ENCODE data around the gene OS9. TPM values are rescaled to one million over a fixed set of nuclear protein-coding genes. Genes with fewer than 3 reads are reported as not detected.
A peak's percentile ranks its signal among the peaks of the same experiment; 100 is the strongest.

The OS9 gene
- total RNA-seq, 2 experiments from 2014 or later, result 53.7 to 59.8 TPM

DNA sequence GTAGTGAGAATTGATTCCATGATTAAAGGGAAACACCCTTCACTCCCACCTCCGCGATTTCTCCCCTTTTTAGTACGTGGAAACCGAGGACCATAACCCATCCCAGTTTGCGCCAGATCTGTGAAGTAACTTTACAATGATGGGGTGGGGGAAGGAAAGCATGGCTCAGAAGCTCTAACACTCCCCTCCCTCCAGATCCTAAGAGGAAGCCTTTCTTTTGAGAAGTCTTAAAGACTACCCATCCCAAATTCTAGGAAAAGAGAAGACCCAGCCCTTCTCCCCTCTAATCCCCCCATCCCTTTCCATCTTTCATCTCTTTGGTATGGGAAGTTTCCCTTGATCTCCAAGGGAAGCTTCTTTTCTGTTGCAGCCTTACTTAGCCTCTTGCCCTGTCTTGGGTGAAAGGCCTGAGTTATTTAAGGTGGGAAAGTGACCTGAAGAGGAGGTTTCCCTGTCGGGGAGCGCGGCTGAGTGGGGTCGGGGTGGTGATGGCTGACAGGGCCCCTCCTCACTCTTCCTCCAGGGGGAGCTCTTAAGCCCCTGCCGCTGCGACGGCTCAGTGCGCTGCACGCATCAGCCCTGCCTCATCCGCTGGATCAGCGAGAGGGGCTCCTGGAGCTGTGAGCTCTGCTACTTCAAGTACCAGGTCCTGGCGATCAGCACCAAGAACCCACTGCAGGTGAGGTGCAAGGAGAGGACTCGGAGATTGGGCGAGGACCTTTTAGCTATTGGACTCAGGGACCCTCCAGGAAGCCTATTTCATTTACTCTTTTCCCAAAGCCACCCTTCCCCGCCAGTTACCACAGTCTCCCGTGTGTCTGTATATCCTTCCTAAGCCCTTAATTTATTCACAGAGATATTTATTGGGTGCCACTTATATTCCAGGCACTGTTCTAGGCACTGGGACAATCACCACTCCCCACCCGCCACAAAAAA lies 62.7 kb downstream of the OS9 start:
- peak overlapping the region; percentile 51 for H3K27ac Mint-ChIP-seq
- H3K4me3 Mint-ChIP-seq, result peak overlapping the region; percentile 87
- no peaks in the 10 kb centered on the region for H3K9me3 Mint-ChIP-seq
- peak; percentile 78 for DNase-seq
- H3K36me3 Mint-ChIP-seq, result peaks cover 25% of the 10 kb centered on the region
- no peaks in the 10 kb centered on the region for H3K27me3 Mint-ChIP-seq
- H3K4me1 Mint-ChIP-seq, result peaks cover 39% of the 10 kb centered on the region

DNA sequence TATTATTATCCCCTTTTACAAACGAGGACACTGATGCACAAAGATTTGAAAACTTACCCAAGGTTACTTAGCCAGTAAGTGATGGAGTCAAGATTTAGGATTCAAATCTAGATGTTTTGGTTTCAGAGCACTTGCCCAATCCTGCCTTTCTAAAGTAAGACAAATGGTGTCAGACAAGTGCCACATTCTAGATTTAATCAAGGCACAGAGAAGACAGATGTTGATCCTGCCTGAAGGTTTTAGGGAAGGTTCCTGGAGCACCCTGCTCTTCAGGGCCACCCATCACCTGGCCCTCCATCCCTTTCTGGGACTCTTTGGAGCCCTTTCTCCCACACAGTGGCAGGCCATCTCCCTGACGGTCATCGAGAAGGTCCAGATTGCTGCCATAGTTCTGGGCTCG lies 63.8 kb downstream of the OS9 start:
- H3K9me3 Mint-ChIP-seq, result no peaks in the 10 kb centered on the region
- peaks cover 21% of the 10 kb centered on the region for H3K36me3 Mint-ChIP-seq
- DNase-seq, result no peak
- H3K27ac Mint-ChIP-seq, result no peak overlapping the region
- no peaks in the 10 kb centered on the region for H3K27me3 Mint-ChIP-seq
- peaks cover 39% of the 10 kb centered on the region for H3K4me1 Mint-ChIP-seq
- no peak overlapping the region for H3K4me3 Mint-ChIP-seq

DNA sequence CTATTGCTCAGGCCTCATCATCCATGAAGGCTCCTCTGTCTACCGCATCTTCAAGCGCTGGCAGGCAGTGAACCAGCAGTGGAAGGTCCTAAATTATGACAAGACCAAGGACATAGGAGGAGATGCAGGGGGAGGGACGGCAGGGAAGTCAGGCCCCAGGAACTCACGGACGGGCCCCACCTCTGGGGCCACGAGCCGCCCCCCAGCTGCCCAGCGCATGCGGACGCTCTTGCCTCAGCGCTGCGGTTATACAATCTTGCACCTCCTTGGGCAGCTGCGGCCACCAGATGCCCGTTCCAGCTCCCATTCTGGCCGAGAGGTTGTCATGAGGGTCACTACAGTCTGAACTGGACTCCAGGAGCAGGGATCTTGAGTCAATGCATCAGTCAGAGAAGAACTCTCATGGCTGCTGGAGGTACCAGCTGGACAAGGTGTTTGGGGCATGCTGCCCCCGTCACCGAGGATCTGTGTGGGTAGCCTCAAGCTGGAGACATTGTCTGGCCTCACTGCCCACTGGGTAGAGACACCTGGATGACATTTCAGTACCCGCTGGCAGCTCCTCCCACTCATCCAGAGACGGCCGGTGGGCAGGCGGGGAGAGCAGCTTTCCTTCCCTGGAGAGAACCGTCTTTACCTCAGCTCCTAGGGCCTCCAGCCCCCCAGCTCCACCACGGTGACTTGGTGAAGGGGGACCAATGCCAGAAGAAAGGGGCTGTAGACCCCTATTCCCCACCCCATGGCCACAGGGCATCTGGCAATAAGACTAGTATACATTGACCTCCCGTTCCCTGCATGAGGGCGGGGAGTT lies 64.8 kb downstream of the OS9 start:
- Mint-ChIP-seq H3K9me3 (no peaks in the 10 kb centered on the region), H3K27me3 (no peaks in the 10 kb centered on the region), H3K27ac (no peak overlapping the region), H3K4me1 (peaks cover 39% of the 10 kb centered on the region), H3K4me3 (no peak overlapping the region), H3K36me3 (peaks cover 29% of the 10 kb centered on the region)
- DNase-seq, result no peak

DNA sequence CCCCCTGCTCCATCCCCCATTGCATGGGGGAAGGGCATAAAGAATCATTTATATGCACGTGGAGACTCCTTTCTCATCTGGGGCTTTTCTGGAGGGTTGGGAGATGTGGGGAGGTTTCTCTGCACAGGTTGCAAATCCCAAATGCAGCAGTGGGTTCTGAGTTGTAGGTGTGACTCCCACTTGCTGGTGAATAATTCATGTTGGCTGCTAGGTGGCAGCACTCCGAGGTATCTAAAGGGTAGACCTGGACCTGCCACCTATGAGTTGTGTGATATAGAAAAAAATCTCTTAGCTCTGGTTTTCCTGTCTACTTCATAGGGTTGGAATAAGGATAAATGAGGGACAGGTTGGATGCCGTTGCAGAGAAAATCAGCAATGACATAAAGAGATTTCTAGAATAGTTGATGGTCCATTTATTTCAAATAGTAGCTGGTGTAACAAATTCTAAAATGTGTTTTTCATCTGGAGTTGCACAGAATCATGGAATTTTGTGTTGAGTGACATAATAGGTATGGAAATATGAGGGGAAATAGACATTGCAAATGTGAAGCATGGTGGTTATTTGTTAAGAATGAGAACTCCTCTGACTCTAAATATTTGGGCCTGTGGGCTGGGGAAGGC lies 65.5 kb downstream of the OS9 start:
- Mint-ChIP-seq H3K4me1 (peaks cover 37% of the 10 kb centered on the region), H3K4me3 (no peak overlapping the region), H3K27me3 (no peaks in the 10 kb centered on the region), H3K27ac (no peak overlapping the region), H3K9me3 (no peaks in the 10 kb centered on the region), H3K36me3 (peaks cover 34% of the 10 kb centered on the region)
- peak; percentile 39 for DNase-seq

DNA sequence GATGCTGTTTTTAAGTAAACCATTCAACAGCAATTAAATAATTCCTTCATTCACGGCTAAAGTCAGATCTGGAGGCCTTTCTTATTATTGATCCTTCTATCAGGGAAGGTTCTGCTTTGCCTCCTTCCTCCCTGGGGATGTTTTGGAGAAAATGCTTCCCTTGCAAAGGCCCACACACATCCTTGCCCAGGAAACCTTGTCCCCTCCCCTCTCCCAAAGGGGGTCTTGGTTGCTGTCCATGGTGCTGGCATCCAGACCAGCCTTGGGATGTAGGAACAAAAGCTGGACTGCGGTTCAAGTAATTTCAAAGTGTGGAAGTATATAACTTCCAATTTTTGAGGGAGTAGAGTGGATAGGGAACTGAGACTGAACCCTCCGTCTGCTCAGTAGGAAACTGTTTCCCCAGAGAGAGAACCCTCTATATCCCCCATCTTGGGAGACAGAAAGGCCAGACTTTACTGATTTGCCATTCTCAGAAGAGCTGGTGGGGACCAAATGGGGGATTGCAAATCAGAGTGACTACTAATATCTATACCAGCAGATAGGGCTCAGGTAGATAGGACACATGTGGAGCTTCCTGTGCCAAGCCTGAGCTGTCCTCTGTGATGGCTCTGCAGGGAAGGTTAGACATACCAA lies 66.5 kb downstream of the OS9 start:
- H3K4me1 Mint-ChIP-seq, result peaks cover 40% of the 10 kb centered on the region
- no peaks in the 10 kb centered on the region for H3K27me3 Mint-ChIP-seq
- peaks cover 38% of the 10 kb centered on the region for H3K36me3 Mint-ChIP-seq
- H3K4me3 Mint-ChIP-seq, result no peak overlapping the region
- no peak overlapping the region for H3K27ac Mint-ChIP-seq
- DNase-seq, result no peak
- H3K9me3 Mint-ChIP-seq, result no peaks in the 10 kb centered on the region

DNA sequence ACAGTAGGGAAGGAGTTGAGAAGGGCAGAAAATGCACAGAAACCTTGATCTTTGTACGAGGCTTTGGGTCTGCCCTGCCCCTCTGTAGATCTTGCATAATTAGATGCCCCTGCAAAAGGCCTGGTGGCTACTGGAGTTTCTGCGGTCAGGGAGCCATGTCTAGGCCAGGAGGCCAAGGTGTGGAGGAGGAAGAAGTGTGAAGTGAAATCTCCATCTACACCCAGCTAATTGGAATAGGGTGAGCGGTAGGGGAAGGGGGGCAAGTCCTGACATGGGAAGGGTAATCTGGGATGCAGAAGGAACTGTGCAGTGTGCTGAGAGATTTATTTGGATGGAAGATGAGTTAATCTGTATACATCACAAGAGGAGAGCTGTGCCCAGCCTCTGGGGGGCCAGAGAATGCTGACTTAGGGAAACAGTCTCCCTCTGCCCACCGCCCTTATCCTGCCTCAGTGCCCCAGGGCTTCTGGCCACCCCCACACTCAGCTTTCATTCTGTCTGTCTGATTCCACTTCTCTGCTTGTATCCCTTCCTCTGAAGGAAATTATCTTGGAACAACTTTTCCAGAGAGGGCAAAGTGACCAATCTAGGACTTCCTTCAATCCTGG lies 67.6 kb downstream of the OS9 start:
- no peak overlapping the region for H3K4me3 Mint-ChIP-seq
- H3K4me1 Mint-ChIP-seq, result peaks cover 40% of the 10 kb centered on the region
- no peak for DNase-seq
- no peaks in the 10 kb centered on the region for H3K9me3 Mint-ChIP-seq
- H3K27me3 Mint-ChIP-seq, result no peaks in the 10 kb centered on the region
- peaks cover 38% of the 10 kb centered on the region for H3K36me3 Mint-ChIP-seq
- no peak overlapping the region for H3K27ac Mint-ChIP-seq

DNA sequence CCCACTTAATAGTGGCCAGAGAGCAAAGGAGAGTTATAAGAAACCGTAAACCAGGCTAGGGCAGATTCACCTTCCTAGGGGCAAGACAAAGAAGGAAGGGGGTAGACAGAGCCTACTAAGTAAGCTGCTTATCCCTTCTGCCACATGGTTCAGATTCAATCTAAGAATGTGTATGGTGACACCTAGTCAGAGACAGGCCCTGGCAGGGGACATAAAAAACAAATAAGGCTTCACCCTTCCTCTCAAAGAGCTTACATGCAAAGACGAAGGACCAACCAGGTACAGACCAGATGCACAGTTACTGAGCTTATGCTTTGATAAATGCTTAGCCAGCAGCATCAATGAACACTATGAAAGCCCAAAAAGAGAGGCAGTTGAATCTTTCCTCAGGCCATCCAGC lies 68.5 kb downstream of the OS9 start:
- Mint-ChIP-seq H3K9me3 (no peaks in the 10 kb centered on the region), H3K4me1 (peaks cover 43% of the 10 kb centered on the region), H3K27me3 (peaks cover 5% of the 10 kb centered on the region), H3K4me3 (no peak overlapping the region), H3K27ac (no peak overlapping the region), H3K36me3 (peaks cover 33% of the 10 kb centered on the region)
- no peak for DNase-seq

DNA sequence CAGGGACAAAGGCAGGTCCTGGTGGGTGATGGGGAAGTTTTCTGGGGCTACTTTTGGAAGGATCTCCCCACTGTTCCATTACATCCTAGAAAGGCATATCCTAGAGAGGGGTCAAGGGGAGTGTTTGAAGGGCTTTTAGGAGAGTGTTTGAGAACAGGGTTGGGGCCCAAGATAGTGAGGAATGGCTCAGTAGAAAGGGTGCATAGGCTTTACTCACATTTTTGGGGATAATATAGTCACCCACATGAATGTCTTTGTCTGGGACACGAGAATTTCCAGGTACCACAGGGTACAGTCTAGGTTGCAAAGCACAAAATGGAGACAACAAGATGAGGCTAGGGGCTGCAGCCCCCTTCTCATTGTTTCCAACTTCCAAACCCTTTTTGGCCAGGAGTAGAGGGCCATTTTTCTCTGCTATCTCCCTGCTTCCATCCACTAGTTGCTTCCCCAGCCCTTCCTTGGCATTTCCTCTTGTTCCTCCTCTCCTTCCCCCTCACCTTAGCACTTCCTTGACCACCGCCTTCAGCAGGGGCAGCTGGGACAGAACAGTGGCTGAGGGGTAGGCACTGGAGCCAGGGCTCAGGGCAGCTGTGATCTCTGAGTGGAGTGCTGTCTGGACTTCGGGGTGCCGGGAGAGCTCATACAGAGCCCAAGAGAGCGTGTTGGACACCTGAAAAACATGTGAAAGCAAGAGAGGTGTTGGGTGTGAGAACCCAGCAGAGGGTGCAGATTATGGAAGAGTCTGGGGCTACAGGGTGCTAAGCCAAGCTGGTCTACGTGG lies 70.1 kb downstream of the OS9 start:
- H3K27ac Mint-ChIP-seq, result peak overlapping the region; percentile 51
- DNase-seq, result no peak

DNA sequence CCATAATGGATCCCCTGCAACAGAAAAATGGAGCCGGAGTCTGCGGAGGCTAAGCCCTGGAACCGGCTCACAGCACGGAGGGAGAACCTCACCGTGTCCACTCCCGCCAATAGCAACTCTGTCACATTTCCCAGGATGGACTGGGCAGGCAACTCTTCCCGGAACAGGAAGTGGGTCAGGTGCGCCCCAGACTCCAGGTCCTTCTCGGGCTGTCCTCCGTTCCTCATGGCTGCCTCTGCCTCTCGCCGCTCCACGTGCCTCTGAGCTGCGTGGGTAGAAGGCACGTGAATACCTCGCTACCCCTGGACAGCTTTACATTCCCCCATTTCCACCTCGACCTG lies 70.7 kb downstream of the OS9 start:
- peak; percentile 29 for DNase-seq
- H3K4me1 Mint-ChIP-seq, result peaks cover 42% of the 10 kb centered on the region
- peak overlapping the region; percentile 89 for H3K4me3 Mint-ChIP-seq
- no peaks in the 10 kb centered on the region for H3K9me3 Mint-ChIP-seq
- peaks cover 5% of the 10 kb centered on the region for H3K27me3 Mint-ChIP-seq
- H3K36me3 Mint-ChIP-seq, result peaks cover 48% of the 10 kb centered on the region
- peak overlapping the region; percentile 79 for H3K27ac Mint-ChIP-seq

More for the DNA sequence above, 70.1 kb downstream of the OS9 start:
- no peaks in the 10 kb centered on the region for H3K9me3 Mint-ChIP-seq
- H3K27me3 Mint-ChIP-seq, result peaks cover 5% of the 10 kb centered on the region
- H3K4me3 Mint-ChIP-seq, result peak overlapping the region; percentile 89
- H3K4me1 Mint-ChIP-seq, result peaks cover 44% of the 10 kb centered on the region
- peaks cover 44% of the 10 kb centered on the region for H3K36me3 Mint-ChIP-seq

DNA sequence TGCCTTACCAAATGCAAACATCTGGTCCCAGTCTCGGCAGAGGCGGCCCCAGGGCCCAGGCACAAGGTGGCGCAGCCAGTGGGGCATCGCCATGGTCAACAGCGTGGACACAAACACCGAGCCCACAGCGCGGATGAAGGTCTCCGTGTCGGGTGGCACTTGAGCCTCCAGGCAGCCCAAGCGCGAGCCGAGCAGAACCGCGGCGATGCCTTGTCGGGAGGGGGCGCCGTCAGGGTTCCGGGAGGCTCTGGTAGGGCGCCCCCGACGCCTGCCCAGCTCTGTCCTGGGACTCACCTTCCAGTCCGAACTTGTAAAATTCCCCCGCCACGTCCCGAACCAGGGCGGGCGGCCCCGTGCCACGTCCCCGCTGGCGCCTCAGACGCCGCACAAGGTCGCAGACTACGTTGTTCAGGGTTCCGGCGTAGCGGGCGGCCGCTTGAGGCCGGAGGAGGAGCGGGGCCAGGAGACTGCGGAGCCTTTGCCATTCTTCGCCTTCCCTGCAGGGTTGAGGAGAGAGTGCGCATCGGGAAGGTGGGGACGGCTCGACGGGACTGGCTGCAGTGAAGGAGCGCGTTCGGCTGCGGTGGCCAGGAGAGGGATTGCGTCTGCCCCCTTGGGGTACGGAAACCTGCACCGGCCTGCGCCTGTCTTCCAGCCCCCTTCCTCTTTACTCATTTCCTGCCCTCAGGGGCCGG lies 71.2 kb downstream of the OS9 start:
- Mint-ChIP-seq H3K27ac (peak overlapping the region; percentile 79), H3K27me3 (peaks cover 5% of the 10 kb centered on the region), H3K4me1 (peaks cover 42% of the 10 kb centered on the region), H3K36me3 (peaks cover 50% of the 10 kb centered on the region), H3K9me3 (no peaks in the 10 kb centered on the region), H3K4me3 (peak overlapping the region; percentile 89)
- DNase-seq, result peak; percentile 66

DNA sequence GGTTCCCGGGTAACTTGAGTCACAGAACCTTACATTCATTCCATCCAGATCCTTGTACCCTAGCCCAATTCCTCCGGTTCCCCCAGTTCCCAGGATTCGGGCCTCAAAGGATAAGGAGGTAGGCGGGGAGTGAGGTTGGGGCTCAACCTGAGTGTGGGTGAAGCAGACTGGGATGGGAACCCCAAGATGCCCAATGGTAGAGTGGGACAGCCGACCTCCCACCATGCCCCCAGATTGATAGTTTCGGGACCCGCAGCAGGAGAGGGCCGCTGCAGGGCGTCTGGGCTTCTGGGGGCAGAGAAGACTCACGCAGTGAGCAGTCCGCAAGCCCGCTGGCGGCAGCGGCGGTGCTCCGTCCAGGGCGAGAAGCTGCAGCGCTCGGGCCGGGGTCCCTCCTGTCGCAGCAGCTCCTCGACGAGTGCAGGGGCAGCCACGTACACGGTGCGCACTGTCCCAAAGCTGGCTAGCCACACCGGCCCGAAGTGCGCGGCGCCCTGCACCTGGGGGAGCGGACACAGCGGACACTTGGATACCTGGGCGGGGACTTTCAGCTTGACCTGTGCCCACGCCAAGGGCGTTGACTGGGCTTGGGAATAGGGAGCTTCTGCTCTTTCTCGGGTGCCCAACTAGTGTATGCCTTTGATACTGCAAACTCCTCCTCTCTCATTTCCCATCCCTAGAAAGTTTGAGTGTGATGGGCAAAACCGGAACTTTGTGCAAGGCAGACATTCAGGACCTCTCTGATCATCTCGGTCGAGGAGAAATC lies 71.9 kb downstream of the OS9 start:
- H3K4me3 Mint-ChIP-seq, result peak overlapping the region; percentile 89
- no peak for DNase-seq
- peak overlapping the region; percentile 79 for H3K27ac Mint-ChIP-seq
- peaks cover 46% of the 10 kb centered on the region for H3K4me1 Mint-ChIP-seq
- peaks cover 54% of the 10 kb centered on the region for H3K36me3 Mint-ChIP-seq
- no peaks in the 10 kb centered on the region for H3K9me3 Mint-ChIP-seq
- peaks cover 5% of the 10 kb centered on the region for H3K27me3 Mint-ChIP-seq

DNA sequence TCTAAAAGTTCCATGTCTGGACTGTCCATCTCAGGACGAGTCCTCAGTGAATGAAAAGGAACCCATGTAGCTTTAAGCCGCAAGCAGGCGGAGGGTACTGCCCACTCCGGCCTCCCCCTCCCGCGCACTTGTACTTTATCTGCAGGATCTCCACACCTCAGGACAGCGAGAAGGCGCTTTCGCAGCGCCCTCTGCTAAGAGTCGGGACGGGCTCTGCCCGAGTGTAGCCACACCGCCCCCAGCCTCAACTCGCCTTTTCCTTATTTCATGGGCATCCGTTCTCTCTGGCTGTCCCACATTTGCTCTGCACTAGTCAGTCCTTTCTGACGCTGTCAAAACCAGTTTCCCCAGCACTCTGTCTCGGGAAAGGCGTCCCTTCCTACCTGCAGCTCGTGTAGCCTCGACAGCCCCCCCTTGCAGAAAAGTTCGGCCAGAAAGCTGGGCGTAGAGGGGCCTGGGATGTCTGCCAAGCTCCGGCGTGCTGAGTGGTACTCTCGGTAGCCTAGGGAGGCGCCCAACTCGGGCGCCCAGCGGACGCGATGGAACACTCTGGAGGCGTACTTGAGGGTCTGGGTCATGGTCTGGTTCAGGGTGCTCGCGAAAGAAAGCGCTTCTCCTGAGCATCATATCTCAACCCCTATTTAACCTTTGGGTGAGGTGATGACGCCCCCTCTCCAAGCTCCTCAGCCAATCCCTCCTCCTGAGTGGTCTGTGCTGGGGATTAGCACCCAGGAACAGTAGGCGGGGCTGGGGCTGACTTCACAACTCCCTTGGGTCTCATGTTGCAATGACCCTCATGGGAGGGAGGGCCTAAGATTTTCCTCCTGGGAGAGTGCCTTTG lies 72.8 kb downstream of the OS9 start, which contains the start of gene CYP27B1:
CYP27B1 (minus strand) TSS at position 615 of the 841 bp plus-strand sequence; CDS start at position 578, 37 bp downstream.
- peaks cover 51% of the 10 kb centered on the region for H3K36me3 Mint-ChIP-seq
- DNase-seq, result no peak
- H3K27me3 Mint-ChIP-seq, result peaks cover 5% of the 10 kb centered on the region
- H3K9me3 Mint-ChIP-seq, result no peaks in the 10 kb centered on the region
- H3K27ac Mint-ChIP-seq, result peak within 1 kb of the TSS; percentile 3
- peaks cover 49% of the 10 kb centered on the region for H3K4me1 Mint-ChIP-seq
- H3K4me3 Mint-ChIP-seq, result peak within 1 kb of the TSS; percentile 89
